HCT116 (cell line): Measurements from ENCODE around the gene LCOR.

Experiments used
- ATF3 ChIP-seq: IDR thresholded peaks from 2 replicates; pipeline ENCODE4 v1.6.1; 2012
- CTCF ChIP-seq, 3 experiments: fragments of 200-600 bp in 1 of 3; sonication (generic) in 1 of 3; IDR thresholded peaks in 2 of 3; conservative IDR thresholded peaks in 1 of 3; 2 replicates each; pipeline ENCODE4 v1.5.1; 2012 to 2017; ENCODE audit warnings: low read depth in 2 of 3, low read length in 2 of 3, antibody characterized with exemption in 1 of 3, borderline replicate concordance in 1 of 3, control low read depth in 1 of 3, mild to moderate bottlenecking in 1 of 3, mixed read lengths in 1 of 3, mixed run types in 1 of 3, moderate library complexity in 1 of 3; ENCODE audit not compliant: insufficient read depth in 1 of 3
- EZH2 ChIP-seq: fragments of 200-600 bp; sonication (generic); IDR thresholded peaks from 2 replicates; pipeline ENCODE4 v1.6.1; 2017; ENCODE audit warnings: antibody characterized with exemption, mixed run types
- POLR2A ChIP-seq: IDR thresholded peaks from 2 replicates; pipeline ENCODE4 v1.7.0; 2011; ENCODE audit warnings: borderline replicate concordance; ENCODE audit not compliant: insufficient read depth, insufficient read length; ENCODE audit errors: extremely low read depth
- POLR2AphosphoS5 ChIP-seq: IDR thresholded peaks from 2 replicates; pipeline ENCODE4 v1.6.1; 2011; ENCODE audit warnings: mild to moderate bottlenecking, low read depth, low read length, moderate library complexity
- REST ChIP-seq: IDR thresholded peaks from 2 replicates; pipeline ENCODE4 v1.6.1; 2012; ENCODE audit warnings: low read depth
- SP1 ChIP-seq: IDR thresholded peaks from 2 replicates; pipeline ENCODE4 v1.6.1; 2012; ENCODE audit warnings: low read depth
- TCF7L2 ChIP-seq: IDR thresholded peaks from 2 replicates; pipeline ENCODE4 v1.7.0; 2011; ENCODE audit warnings: borderline replicate concordance, inconsistent platforms; ENCODE audit not compliant: insufficient read depth, insufficient read length; ENCODE audit errors: extremely low read depth

GRCh38 chr10:96992721-96993120, 160.6 kb downstream of the LCOR start:
- TF ChIP-seq EZH2 (no peak), ATF3 (no peak), SP1 (no peak), CTCF (IDR thresholded peaks at IDR 0.05 in 2 of 3, conservative IDR thresholded peaks at IDR 0.05 in 1 of 3; ENCODE audit: borderline replicate concordance in 1 of 3, insufficient read depth in 1 of 3, low read depth in 2 of 3, low read length in 2 of 3) (no peak), POLR2AphosphoS5 (no peak), POLR2A (no peak), REST (no peak), TCF7L2 (no peak)
